GM12875 (cell line): ENCODE results near the gene CSRP1.
A peak's percentile ranks its signal among the peaks of the same experiment; 100 is the strongest.

Experiments used
- H3K4me3 ChIP-seq: one replicate; pipeline ENCODE4 v1.5.1; 2011; ENCODE audit warnings: low read depth, low read length, control low read depth
- CTCF ChIP-seq: IDR thresholded peaks from 2 replicates; pipeline ENCODE4 v1.5.1; 2011; ENCODE audit warnings: low read depth, mild to moderate bottlenecking, control low read depth, inconsistent platforms, low read length, moderate library complexity, borderline replicate concordance; ENCODE audit not compliant: insufficient read depth

Gene CSRP1

GRCh38 chr1:201468844-201469644, 37.9 kb downstream of the CSRP1 start, which contains the start of gene PHLDA3:
PHLDA3 (minus strand) TSS chr1:201469188; CDS start chr1:201468786, 402 bp downstream.
- peak within 1 kb of the TSS; percentile 49 for H3K4me3 ChIP-seq
- no peak for TF ChIP-seq CTCF

GRCh38 chr1:201468501-201468843, 38.5 kb downstream of the CSRP1 start:
- TF ChIP-seq CTCF: no peak
- H3K4me3 ChIP-seq: peak overlapping the region; percentile 49

GRCh38 chr1:201466492-201466891, 40.4 kb downstream of the CSRP1 start:
- TF ChIP-seq CTCF: no peak
- H3K4me3 ChIP-seq: no peak overlapping the region

GRCh38 chr1:201465698-201466290, 41.1 kb downstream of the CSRP1 start:
- no peak overlapping the region for H3K4me3 ChIP-seq
- no peak for TF ChIP-seq CTCF

GRCh38 chr1:201463071-201463552, 43.8 kb downstream of the CSRP1 start:
- H3K4me3 ChIP-seq: no peak overlapping the region
- no peak for TF ChIP-seq CTCF

- no peak overlapping the region for H3K4me3 ChIP-seq
- no peak for TF ChIP-seq CTCF
Observed at GRCh38 chr1:201461645-201462441, 45.1 kb downstream of the CSRP1 start.
